ENCODE data around the gene TRAF6. TPM values are rescaled to one million over a fixed set of nuclear protein-coding genes. Genes with fewer than 3 reads are reported as not detected.
A peak's percentile ranks its signal among the peaks of the same experiment; 100 is the strongest.

Gene TRAF6
- total RNA-seq, 5 donors from 2014 or later (not counting 1 experiment from before 2014, with no cell fraction given): 17.3 to 26.0 (median 19.4) TPM

DNA sequence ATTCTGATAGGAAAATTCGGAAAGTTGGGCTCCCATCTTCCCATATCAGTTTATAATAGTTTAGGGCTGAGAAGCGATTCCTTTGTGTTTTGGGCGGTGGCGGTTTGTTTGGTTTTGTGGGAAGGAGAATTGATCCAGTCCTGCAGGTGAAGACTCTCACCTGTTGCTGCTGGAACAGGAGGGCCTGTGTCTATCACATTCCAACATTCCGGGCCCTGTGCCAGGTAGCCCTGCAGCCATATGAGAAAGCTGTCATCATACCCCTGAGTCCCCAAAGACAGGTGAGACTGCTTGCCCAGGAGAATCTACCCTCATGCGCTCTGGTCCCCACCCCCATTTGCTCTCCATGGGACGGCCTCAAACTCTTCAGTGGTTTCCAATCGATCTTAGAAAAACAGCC, 62.1 kb downstream of the TRAF6 start:
- no peak for ATAC-seq (replicated peaks in 1 of 4)

DNA sequence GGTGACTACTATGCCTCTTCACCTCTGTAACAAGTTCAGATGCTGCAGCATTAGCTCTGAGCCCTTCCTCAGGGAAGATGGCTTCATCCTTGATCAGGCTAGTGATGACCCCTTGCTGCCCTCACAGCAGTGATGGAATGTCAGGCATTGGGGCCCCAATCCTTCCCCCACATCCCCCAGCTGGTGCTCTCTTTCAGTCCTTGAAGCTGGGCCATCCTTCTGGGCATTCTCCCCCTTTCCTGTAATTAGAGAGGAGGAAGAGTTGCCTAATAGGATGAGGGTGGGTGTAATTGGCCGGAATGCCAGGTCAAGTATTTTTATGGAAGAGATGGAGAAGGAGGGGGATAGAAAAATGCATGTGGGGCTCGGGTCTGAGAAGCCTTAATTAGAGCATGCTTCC, 62.6 kb downstream of the TRAF6 start:
- CTCF ChIA-PET: no interaction called here
- Histone ChIP-seq H3K4me1 (ENCODE audit: control insufficient read depth in 1 of 2, extremely low read depth in 1 of 2, insufficient read depth in 2 of 2, low read length in 2 of 2) (peaks cover 12 to 45% of the 10 kb centered on the region in 2 experiments), H3K27me3 (replicated peaks in 1 of 2; ENCODE audit: control insufficient read depth in 2 of 2, extremely low read depth in 1 of 2, insufficient read depth in 2 of 2, low read length in 1 of 2) (no peaks in the 10 kb centered on the region), H3K27ac (ENCODE audit: low read length) (no peak overlapping the region), H3K36me3 (ENCODE audit: control insufficient read depth in 2 of 2, extremely low read depth in 1 of 2, insufficient read depth in 1 of 2, low read length in 1 of 2) (peaks cover 0 to 40% of the 10 kb centered on the region in 2 donors), H3K9me3 (no peaks in the 10 kb centered on the region), H3K4me3 (ENCODE audit: control insufficient read depth in 1 of 2, extremely low read depth in 1 of 2, low read length in 1 of 2) (no peak overlapping the region)
- H3K4me3 Mint-ChIP-seq: no peak overlapping the region
- no peak for ATAC-seq (replicated peaks in 1 of 4)
- H3K27ac Mint-ChIP-seq: no peak overlapping the region
- no peaks in the 10 kb centered on the region for H3K27me3 Mint-ChIP-seq
- no peak for DNase-seq
- H3K9me3 Mint-ChIP-seq: no peaks in the 10 kb centered on the region
- WGBS (ENCODE audit: insufficient coverage): 100% methylated on average over 1 of the region's 2 CpGs
- H3K4me1 Mint-ChIP-seq: peaks cover 32 to 49% (median 35%) of the 10 kb centered on the region in 3 donors
- POLR2A ChIA-PET: interaction anchor here in 1 of 2 donors (0.6 kb wide), 1 partner anchor 52 kb away, joined by 3 read pairs; no protein-coding TSS in a partner anchor
- peaks cover 26% of the 10 kb centered on the region for H3K36me3 Mint-ChIP-seq

More for the DNA sequence above, 62.1 kb downstream of the TRAF6 start:
- H3K27me3 Mint-ChIP-seq: no peaks in the 10 kb centered on the region
- WGBS (ENCODE audit: insufficient coverage): 88% methylated on average over 3 of the region's 8 CpGs
- Histone ChIP-seq H3K36me3 (ENCODE audit: control insufficient read depth in 2 of 2, extremely low read depth in 1 of 2, insufficient read depth in 1 of 2, low read length in 1 of 2) (peaks cover 0 to 37% of the 10 kb centered on the region in 2 donors), H3K27me3 (replicated peaks in 1 of 2; ENCODE audit: control insufficient read depth in 2 of 2, extremely low read depth in 1 of 2, insufficient read depth in 2 of 2, low read length in 1 of 2) (no peaks in the 10 kb centered on the region), H3K27ac (ENCODE audit: low read length) (no peak overlapping the region), H3K9me3 (no peaks in the 10 kb centered on the region), H3K4me1 (ENCODE audit: control insufficient read depth in 1 of 2, extremely low read depth in 1 of 2, insufficient read depth in 2 of 2, low read length in 2 of 2) (peaks cover 17 to 49% of the 10 kb centered on the region in 2 experiments), H3K4me3 (ENCODE audit: control insufficient read depth in 1 of 2, extremely low read depth in 1 of 2, low read length in 1 of 2) (no peak overlapping the region)
- peak overlapping the region in 1 of 2 donors; percentile 7 for H3K27ac Mint-ChIP-seq
- no peak overlapping the region for H3K4me3 Mint-ChIP-seq
- no peaks in the 10 kb centered on the region for H3K9me3 Mint-ChIP-seq
- CTCF ChIA-PET: no interaction called here
- H3K4me1 Mint-ChIP-seq: peaks cover 36 to 50% (median 39%) of the 10 kb centered on the region in 3 donors
- peaks cover 26% of the 10 kb centered on the region for H3K36me3 Mint-ChIP-seq
- DNase-seq: no peak
- POLR2A ChIA-PET: no interaction called here

DNA sequence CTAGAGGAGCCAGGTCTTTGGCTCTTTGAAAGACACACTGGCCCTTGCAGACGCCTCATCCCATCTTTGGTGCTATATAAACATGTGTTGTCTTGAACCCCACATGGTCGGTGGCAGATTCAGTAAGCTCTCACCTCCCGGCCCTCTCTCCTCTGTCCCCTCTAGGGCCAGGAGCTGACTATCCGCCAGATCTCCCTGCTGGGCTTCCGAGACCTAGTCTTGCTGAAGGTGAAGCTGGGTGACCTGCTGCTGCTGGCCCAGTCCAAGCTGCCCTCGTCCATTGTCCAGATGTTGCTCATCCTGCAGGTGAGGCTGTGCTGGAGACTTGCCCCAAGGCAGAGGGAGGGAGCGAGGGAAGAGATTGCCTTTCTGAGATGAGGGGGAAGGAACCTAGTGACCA, 63.9 kb downstream of the TRAF6 start:
- H3K9me3 ChIP-seq: no peaks in the 10 kb centered on the region
- peaks cover 0 to 36% of the 10 kb centered on the region in 2 donors for H3K36me3 ChIP-seq (ENCODE audit: control insufficient read depth in 2 of 2, extremely low read depth in 1 of 2, insufficient read depth in 1 of 2, low read length in 1 of 2)
- ATAC-seq (replicated peaks in 1 of 4): no peak
- H3K4me3 ChIP-seq (ENCODE audit: control insufficient read depth in 1 of 2, extremely low read depth in 1 of 2, low read length in 1 of 2): no peak overlapping the region
- no peak overlapping the region for H3K27ac ChIP-seq (ENCODE audit: low read length)
- WGBS (ENCODE audit: insufficient coverage): 93% methylated on average over 6 of the region's 7 CpGs
- no peaks in the 10 kb centered on the region for H3K27me3 ChIP-seq (replicated peaks in 1 of 2; ENCODE audit: control insufficient read depth in 2 of 2, extremely low read depth in 1 of 2, insufficient read depth in 2 of 2, low read length in 1 of 2)
- Mint-ChIP-seq H3K36me3 (peaks cover 21% of the 10 kb centered on the region), H3K27me3 (no peaks in the 10 kb centered on the region), H3K27ac (no peak overlapping the region), H3K4me3 (no peak overlapping the region), H3K4me1 (peaks cover 18 to 37% (median 21%) of the 10 kb centered on the region in 3 donors), H3K9me3 (no peaks in the 10 kb centered on the region)
- ChIA-PET CTCF (no interaction called here), POLR2A (no interaction called here)
- no peak for DNase-seq
- peaks cover 7 to 32% of the 10 kb centered on the region in 2 experiments for H3K4me1 ChIP-seq (ENCODE audit: control insufficient read depth in 1 of 2, extremely low read depth in 1 of 2, insufficient read depth in 2 of 2, low read length in 2 of 2)

- Mint-ChIP-seq H3K36me3 (peaks cover 13% of the 10 kb centered on the region), H3K9me3 (peaks cover 0 to 3% (median 0%) of the 10 kb centered on the region in 3 donors), H3K27ac (no peak overlapping the region), H3K4me1 (peaks cover 0 to 13% (median 0%) of the 10 kb centered on the region in 3 donors), H3K27me3 (no peaks in the 10 kb centered on the region), H3K4me3 (no peak overlapping the region)
- H3K36me3 ChIP-seq (ENCODE audit: control insufficient read depth in 2 of 2, extremely low read depth in 1 of 2, insufficient read depth in 1 of 2, low read length in 1 of 2): peaks cover 0 to 52% of the 10 kb centered on the region in 2 donors
- H3K4me3 ChIP-seq (ENCODE audit: control insufficient read depth in 1 of 2, extremely low read depth in 1 of 2, low read length in 1 of 2): no peak overlapping the region
- ChIA-PET POLR2A (no interaction called here), CTCF (no interaction called here)
- H3K27ac ChIP-seq (ENCODE audit: low read length): no peak overlapping the region
- WGBS (ENCODE audit: insufficient coverage): 80% methylated on average over 1 of the region's 2 CpGs
- H3K9me3 ChIP-seq: no peaks in the 10 kb centered on the region
- H3K4me1 ChIP-seq (ENCODE audit: control insufficient read depth in 1 of 2, extremely low read depth in 1 of 2, insufficient read depth in 2 of 2, low read length in 2 of 2): peaks cover 0 to 15% of the 10 kb centered on the region in 2 experiments
- ATAC-seq (replicated peaks in 1 of 4) (no peak), DNase-seq (no peak)
- no peaks in the 10 kb centered on the region for H3K27me3 ChIP-seq (replicated peaks in 1 of 2; ENCODE audit: control insufficient read depth in 2 of 2, extremely low read depth in 1 of 2, insufficient read depth in 2 of 2, low read length in 1 of 2)
Observed at GRCh38 chr11:36443661-36444060, 66.4 kb downstream of the TRAF6 start.

DNA sequence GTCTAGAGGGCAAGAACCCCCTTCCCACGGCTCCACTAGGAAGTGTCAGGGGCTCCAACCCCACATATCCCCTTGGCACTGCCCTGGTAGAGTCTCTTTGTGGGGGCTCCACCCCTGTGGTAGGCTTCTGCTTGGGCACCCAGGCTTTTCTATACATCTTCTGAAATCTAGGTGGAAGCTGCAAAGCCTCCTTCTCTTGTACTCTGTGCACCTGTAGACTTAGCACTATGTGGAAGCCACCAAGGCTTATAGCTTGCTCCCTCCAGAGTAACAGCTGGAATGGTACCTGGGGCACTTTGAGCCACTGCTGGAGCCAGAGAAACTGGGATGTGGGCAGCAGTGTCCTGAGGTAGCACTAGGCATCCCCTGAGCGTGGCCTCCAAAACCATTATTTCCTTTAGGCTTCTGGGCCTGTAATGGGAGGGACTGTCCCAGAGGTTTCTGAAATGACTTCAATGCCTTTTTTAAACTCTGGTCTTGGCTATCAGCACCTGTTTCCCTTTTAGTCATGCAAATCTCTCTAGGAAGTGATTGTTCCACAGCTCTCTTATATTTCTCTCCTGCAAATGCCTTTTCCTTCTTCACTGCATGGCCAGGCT, 68.4 kb downstream of the TRAF6 start:
- H3K4me1 Mint-ChIP-seq: peaks cover 0 to 8% (median 0%) of the 10 kb centered on the region in 3 donors
- H3K36me3 ChIP-seq (ENCODE audit: control insufficient read depth in 2 of 2, extremely low read depth in 1 of 2, insufficient read depth in 1 of 2, low read length in 1 of 2): peaks cover 0 to 54% of the 10 kb centered on the region in 2 donors
- H3K4me3 ChIP-seq (ENCODE audit: control insufficient read depth in 1 of 2, extremely low read depth in 1 of 2, low read length in 1 of 2): no peak overlapping the region
- H3K27me3 ChIP-seq (replicated peaks in 1 of 2; ENCODE audit: control insufficient read depth in 2 of 2, extremely low read depth in 1 of 2, insufficient read depth in 2 of 2, low read length in 1 of 2): no peaks in the 10 kb centered on the region
- no peak overlapping the region for H3K27ac ChIP-seq (ENCODE audit: low read length)
- H3K27me3 Mint-ChIP-seq: no peaks in the 10 kb centered on the region
- H3K4me1 ChIP-seq (ENCODE audit: control insufficient read depth in 1 of 2, extremely low read depth in 1 of 2, insufficient read depth in 2 of 2, low read length in 2 of 2): peaks cover 0 to 10% of the 10 kb centered on the region in 2 experiments
- no peaks in the 10 kb centered on the region for H3K9me3 ChIP-seq
- no peak for ATAC-seq (replicated peaks in 1 of 4)
- no peak overlapping the region for H3K4me3 Mint-ChIP-seq
- no peak for DNase-seq
- H3K27ac Mint-ChIP-seq: peak overlapping the region in 1 of 2 donors; percentile 12
- POLR2A ChIA-PET: no interaction called here
- CTCF ChIA-PET: interaction anchor here (0.6 to 1.0 kb wide), 2 partner anchors 10 to 89 kb away, joined by 3 to 4 read pairs; no protein-coding TSS in a partner anchor
- peaks cover 0 to 3% (median 0%) of the 10 kb centered on the region in 3 donors for H3K9me3 Mint-ChIP-seq
- H3K36me3 Mint-ChIP-seq: peaks cover 15% of the 10 kb centered on the region
- whole genome bisulfite sequencing (ENCODE audit: insufficient coverage): no CpG with 5 or more reads among the region's 2 CpGs

DNA sequence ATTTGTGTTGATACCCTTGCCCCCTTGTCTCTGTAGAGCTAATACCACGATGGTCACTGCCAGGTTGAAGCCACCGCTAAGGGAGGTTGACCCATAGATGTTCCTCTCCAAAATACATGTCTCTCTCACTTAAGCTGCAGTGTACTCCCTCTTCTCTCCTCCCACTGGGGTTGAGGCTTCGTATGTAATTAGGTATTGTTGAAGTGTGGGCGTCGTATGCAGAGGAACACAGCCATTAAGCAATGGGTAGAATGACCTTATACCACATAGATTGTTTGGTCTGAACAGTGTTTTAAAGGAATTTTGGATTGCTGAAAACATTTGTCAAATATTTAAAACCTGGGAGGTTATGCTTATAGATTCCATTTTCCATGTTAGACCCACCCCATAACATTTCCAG, 71.9 kb downstream of the TRAF6 start:
- Mint-ChIP-seq H3K27me3 (peaks cover 0 to 3% of the 10 kb centered on the region in 2 donors), H3K36me3 (peaks cover 19% of the 10 kb centered on the region), H3K4me1 (peaks cover 0 to 5% (median 0%) of the 10 kb centered on the region in 3 donors), H3K27ac (no peak overlapping the region), H3K9me3 (peaks cover 0 to 7% (median 0%) of the 10 kb centered on the region in 3 donors), H3K4me3 (no peak overlapping the region)
- WGBS (ENCODE audit: insufficient coverage): 92% methylated on average over 4 of the region's 5 CpGs
- H3K27me3 ChIP-seq (replicated peaks in 1 of 2; ENCODE audit: control insufficient read depth in 2 of 2, extremely low read depth in 1 of 2, insufficient read depth in 2 of 2, low read length in 1 of 2): no peaks in the 10 kb centered on the region
- no peak overlapping the region for H3K27ac ChIP-seq (ENCODE audit: low read length)
- DNase-seq: no peak
- peaks cover 0 to 67% of the 10 kb centered on the region in 2 donors for H3K36me3 ChIP-seq (ENCODE audit: control insufficient read depth in 2 of 2, extremely low read depth in 1 of 2, insufficient read depth in 1 of 2, low read length in 1 of 2)
- POLR2A ChIA-PET: no interaction called here
- H3K9me3 ChIP-seq: no peaks in the 10 kb centered on the region
- no peak overlapping the region for H3K4me3 ChIP-seq (ENCODE audit: control insufficient read depth in 1 of 2, extremely low read depth in 1 of 2, low read length in 1 of 2)
- peaks cover 0 to 7% of the 10 kb centered on the region in 2 experiments for H3K4me1 ChIP-seq (ENCODE audit: control insufficient read depth in 1 of 2, extremely low read depth in 1 of 2, insufficient read depth in 2 of 2, low read length in 2 of 2)
- ATAC-seq (replicated peaks in 1 of 4): no peak
- CTCF ChIA-PET: no interaction called here

Data from T-cell (primary cell).